Gastroesophageal sphincter (tissue), 4 donors: ENCODE measurements around the gene VSIG10. TPM values are rescaled to one million over a fixed set of nuclear protein-coding genes. Genes with fewer than 3 reads are reported as not detected.

Source experiments
- ATAC-seq: fragments of 150-250 bp; one replicate; pipeline ENCODE4 v1.9.1; 2016; ENCODE audit warnings: mild to moderate bottlenecking, moderate library complexity
- H3K27ac ChIP-seq, 4 donors: fragments of 200-600 bp; sonication (generic) in 3 of 4; 1 replicate in 3 of 4; 2 replicates in 1 of 4; pipeline ENCODE4 v1.5.1; 2016 to 2019
- H3K27me3 ChIP-seq: fragments of 200-600 bp; sonication (generic); one replicate; pipeline ENCODE4 v1.5.1; 2019
- H3K36me3 ChIP-seq, 2 donors: fragments of 200-600 bp; sonication (generic); one replicate each; pipeline ENCODE4 v1.5.1; 2019; ENCODE audit warnings: control low read depth in 1 of 2
- H3K4me1 ChIP-seq, 3 donors: fragments of 200-600 bp; sonication (generic); 1 replicate in 2 of 3; 2 replicates in 1 of 3; pipeline ENCODE4 v1.5.1; 2016 to 2019; ENCODE audit warnings: control low read depth in 2 of 3
- H3K4me3 ChIP-seq, 2 donors: fragments of 200-600 bp; sonication (generic); one replicate each; pipeline ENCODE4 v1.5.1; 2019; ENCODE audit warnings: mild to moderate bottlenecking in 1 of 2, moderate library complexity in 1 of 2
- H3K9me3 ChIP-seq, 3 donors: fragments of 200-600 bp; sonication (generic); one replicate each; pipeline ENCODE4 v1.5.1; 2017 to 2019; ENCODE audit warnings: control low read depth in 2 of 3
- CTCF ChIP-seq, 4 experiments: fragments of 200-600 bp in 2 of 4; fragments of 450-650 bp in 2 of 4; sonication (generic) in 1 of 4; IDR thresholded peaks; one replicate each; pipeline ENCODE4 v1.5.1; 2017 to 2019; ENCODE audit warnings: antibody characterized with exemption in 4 of 4, mild to moderate bottlenecking in 2 of 4, moderate library complexity in 2 of 4
- EP300 ChIP-seq: sonication (generic); formaldehyde crosslinking; IDR thresholded peaks from one replicate; pipeline ENCODE4 v1.6.1; 2017; ENCODE audit warnings: antibody characterized with exemption, mild to moderate bottlenecking
- POLR2A ChIP-seq, 2 donors: fragments of 450-650 bp; IDR thresholded peaks; one replicate each; pipeline ENCODE4 v1.6.1; 2017; ENCODE audit warnings: antibody characterized with exemption in 2 of 2, mild to moderate bottlenecking in 2 of 2, moderate library complexity in 1 of 2
- POLR2AphosphoS5 ChIP-seq: sonication (generic); formaldehyde crosslinking; IDR thresholded peaks from one replicate; pipeline ENCODE4 v1.6.1; 2017; ENCODE audit warnings: antibody characterized with exemption
- WGBS, 2 donors: methylation state at CpG; one replicate each; pipeline ENCODE4 v1.1.5; 2018; ENCODE audit warnings: low coverage in 1 of 2; 5-methylcytosine and 5-hydroxymethylcytosine counted together
- total RNA-seq, 4 donors: library from RNA; depleted of rRNA; stranded (reverse); fragments of >200 nt; gene quantifications; one replicate each; pipeline ENCODE4 v1.1.0, GENCODE V29; 2016

Gene VSIG10
- total RNA-seq, 4 donors from 2014 or later, result 14.7 to 24.6 (median 17.6) TPM

DNA sequence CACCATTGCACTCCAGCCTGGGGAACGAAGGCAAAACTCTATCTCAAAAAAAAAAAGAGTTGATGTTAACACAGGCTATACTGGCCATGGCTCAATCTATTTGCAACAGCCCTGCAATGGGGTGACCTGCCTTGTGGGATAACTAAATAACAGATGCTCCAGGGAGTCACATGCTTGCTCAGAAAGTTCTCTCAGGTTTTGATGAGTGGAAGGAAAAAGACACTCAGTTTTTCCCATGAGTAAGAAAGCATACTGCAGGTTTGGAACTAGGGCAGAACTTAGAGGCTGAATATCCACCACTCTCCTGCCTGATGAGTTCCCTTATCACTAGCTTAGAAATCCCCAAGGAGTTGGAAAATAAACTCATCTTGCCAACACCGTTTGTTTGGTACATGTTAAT, 59.7 kb downstream of the VSIG10 start:
- Histone ChIP-seq H3K4me1 (no peaks in the 10 kb centered on the region), H3K36me3 (peaks cover 0 to 96% of the 10 kb centered on the region in 2 donors), H3K4me3 (no peak overlapping the region), H3K27ac (no peak overlapping the region), H3K27me3 (no peaks in the 10 kb centered on the region), H3K9me3 (no peaks in the 10 kb centered on the region)
- no peak for TF ChIP-seq POLR2A (IDR thresholded peaks at IDR 0.05)
- no peak for TF ChIP-seq EP300
- no peak for TF ChIP-seq CTCF (IDR thresholded peaks at IDR 0.05)
- no peak for TF ChIP-seq POLR2AphosphoS5
- 80 to 89% methylated on average over 1 to 2 of the region's 2 CpGs for WGBS, 2 donors
- no peak for ATAC-seq

- TF ChIP-seq EP300 (no peak), POLR2A (IDR thresholded peaks at IDR 0.05) (no peak), CTCF (IDR thresholded peaks at IDR 0.05) (no peak), POLR2AphosphoS5 (no peak)
- no peaks in the 10 kb centered on the region for H3K9me3 ChIP-seq
- no peak overlapping the region for H3K27ac ChIP-seq
- no peaks in the 10 kb centered on the region for H3K27me3 ChIP-seq
- H3K4me3 ChIP-seq, result no peak overlapping the region
- no peak for ATAC-seq
- no peaks in the 10 kb centered on the region for H3K4me1 ChIP-seq
- H3K36me3 ChIP-seq, result peaks cover 0 to 100% of the 10 kb centered on the region in 2 donors
- 100% methylated on average over 3 of the region's 4 CpGs for WGBS, 2 donors
These were observed 61.7 kb downstream of the VSIG10 start for GRCh38 chr12:118042091-118042490.

DNA sequence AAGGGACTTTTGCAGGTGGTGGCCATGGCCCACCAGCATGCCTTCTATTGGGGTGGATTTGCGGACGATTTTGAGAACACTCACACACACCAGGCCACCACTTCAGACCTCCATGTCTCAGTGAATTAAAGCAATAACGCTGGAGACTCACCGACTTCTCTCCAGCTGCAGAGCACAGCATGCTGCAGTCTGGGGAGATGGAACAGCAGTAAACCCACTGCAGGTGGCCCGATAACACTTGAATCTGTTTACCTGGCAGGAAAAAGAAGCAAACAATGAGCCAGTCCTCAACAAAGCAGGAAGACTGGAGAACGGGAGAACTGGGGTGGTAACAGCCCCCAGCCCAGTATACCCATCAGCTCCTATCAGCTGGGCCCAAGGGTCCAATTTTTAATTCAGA, 65.7 kb downstream of the VSIG10 start:
- TF ChIP-seq EP300 (no peak), POLR2AphosphoS5 (no peak), CTCF (IDR thresholded peaks at IDR 0.05) (no peak), POLR2A (IDR thresholded peaks at IDR 0.05) (no peak)
- Histone ChIP-seq H3K4me3 (no peak overlapping the region), H3K9me3 (no peaks in the 10 kb centered on the region), H3K27ac (no peak overlapping the region), H3K27me3 (no peaks in the 10 kb centered on the region), H3K36me3 (peaks cover 0 to 100% of the 10 kb centered on the region in 2 donors), H3K4me1 (peaks cover 0 to 13% (median 0%) of the 10 kb centered on the region in 3 donors)
- WGBS, 2 donors, result 63 to 81% methylated on average over 1 to 4 of the region's 6 CpGs
- ATAC-seq, result no peak

DNA sequence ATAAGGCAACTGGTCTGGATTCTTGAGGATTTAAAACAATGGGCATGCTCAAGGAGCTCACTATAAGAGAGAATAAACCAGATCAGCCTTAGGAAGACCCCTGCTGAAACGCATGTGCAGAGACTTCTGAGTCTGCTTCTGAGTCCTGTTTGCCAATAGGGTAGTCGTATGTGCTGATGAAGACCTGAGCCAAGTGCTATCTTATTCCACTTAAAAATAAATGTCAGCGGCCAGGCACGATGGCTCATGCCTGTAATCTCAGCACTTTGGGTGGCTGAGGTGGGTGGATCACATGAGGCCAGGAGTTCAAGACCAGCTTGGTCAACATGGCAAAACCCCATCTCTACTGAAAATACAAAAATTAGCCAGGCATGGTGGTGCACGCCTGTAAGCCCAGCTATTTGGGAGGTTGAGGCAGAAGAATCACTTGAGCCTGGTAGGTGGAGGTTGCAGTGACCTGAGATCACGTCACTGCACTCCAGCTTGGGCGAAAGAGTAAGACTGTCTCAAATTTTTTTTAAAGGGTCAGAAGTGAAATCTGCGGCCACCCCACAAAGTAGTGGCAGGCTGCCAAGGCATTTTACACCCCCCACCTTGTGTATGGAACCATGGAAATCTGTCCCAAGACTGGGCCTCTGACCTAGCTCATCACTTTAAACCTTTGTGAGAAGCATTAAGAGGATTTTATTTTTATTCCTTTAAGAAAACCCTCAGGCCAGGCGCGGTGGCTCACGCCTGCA, 67.0 kb downstream of the VSIG10 start:
- peaks cover 0 to 13% (median 0%) of the 10 kb centered on the region in 3 donors for H3K4me1 ChIP-seq
- TF ChIP-seq POLR2A (IDR thresholded peaks at IDR 0.05), result no peak
- TF ChIP-seq POLR2AphosphoS5, result no peak
- no peak for TF ChIP-seq EP300
- H3K27ac ChIP-seq, result no peak overlapping the region
- H3K9me3 ChIP-seq, result no peaks in the 10 kb centered on the region
- WGBS, 2 donors, result 83 to 97% methylated on average over 7 of the region's 11 CpGs
- no peak for ATAC-seq
- no peaks in the 10 kb centered on the region for H3K27me3 ChIP-seq
- H3K36me3 ChIP-seq, result peaks cover 0 to 100% of the 10 kb centered on the region in 2 donors
- no peak overlapping the region for H3K4me3 ChIP-seq

DNA sequence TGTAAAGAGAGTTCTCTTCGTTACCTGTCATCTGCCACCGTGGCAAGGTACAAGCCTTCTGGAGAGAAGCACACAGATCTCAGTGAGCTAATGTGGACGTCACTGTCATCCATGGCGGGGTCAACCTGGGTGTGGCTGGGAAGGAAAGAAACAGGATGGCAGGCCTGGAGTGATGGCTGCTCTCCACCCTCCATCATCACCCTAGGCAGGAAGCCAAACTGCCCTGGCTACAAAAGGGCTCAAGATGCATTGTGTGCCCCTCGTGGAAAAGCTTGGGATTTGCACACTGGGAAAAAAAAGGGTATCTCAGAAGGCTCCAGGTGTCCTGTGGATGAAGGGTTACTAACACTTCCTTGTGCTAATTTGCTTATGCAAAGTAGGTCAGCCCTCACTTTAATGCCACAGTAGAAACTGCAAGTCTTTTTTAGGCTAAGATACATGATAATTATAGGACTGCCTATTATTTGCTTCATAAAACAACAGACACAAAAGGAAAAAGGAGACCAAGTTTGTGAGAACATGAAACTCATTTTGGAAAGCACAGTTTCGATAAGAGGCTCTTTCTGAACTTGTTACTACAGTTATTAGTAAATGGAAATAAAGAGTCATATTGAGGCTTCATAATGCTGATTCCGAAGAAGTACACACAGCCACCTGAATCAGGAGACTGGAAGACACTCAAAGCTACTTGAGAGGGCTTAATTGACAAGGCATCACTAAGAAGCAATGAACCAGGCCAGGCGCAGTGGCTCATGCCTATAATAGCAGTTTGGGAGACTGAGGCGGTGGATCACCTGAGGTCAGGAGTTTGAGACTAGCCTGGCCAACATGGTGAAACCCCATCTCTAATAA, 68.4 kb downstream of the VSIG10 start:
- Histone ChIP-seq H3K9me3 (no peaks in the 10 kb centered on the region), H3K36me3 (peaks cover 0 to 100% of the 10 kb centered on the region in 2 donors), H3K4me1 (peaks cover 0 to 13% (median 0%) of the 10 kb centered on the region in 3 donors), H3K27ac (peak overlapping the region in 1 of 4 donors; percentile 16), H3K27me3 (no peaks in the 10 kb centered on the region), H3K4me3 (no peak overlapping the region)
- WGBS, 2 donors, result 91 to 96% methylated on average over 4 of the region's 9 CpGs
- TF ChIP-seq POLR2AphosphoS5 (no peak), POLR2A (IDR thresholded peaks at IDR 0.05) (no peak), CTCF (IDR thresholded peaks at IDR 0.05) (no peak), EP300 (no peak)
- peak; percentile 13 for ATAC-seq
